ENCODE data around the gene SEC14L2.
A peak's percentile ranks its signal among the peaks of the same experiment; 100 is the strongest.
"Not testable (repeated sequence)": the region's sequence is repeated elsewhere in the genome, so short reads cannot be mapped to it uniquely, and the experiment has no call there.

Gene SEC14L2

DNA sequence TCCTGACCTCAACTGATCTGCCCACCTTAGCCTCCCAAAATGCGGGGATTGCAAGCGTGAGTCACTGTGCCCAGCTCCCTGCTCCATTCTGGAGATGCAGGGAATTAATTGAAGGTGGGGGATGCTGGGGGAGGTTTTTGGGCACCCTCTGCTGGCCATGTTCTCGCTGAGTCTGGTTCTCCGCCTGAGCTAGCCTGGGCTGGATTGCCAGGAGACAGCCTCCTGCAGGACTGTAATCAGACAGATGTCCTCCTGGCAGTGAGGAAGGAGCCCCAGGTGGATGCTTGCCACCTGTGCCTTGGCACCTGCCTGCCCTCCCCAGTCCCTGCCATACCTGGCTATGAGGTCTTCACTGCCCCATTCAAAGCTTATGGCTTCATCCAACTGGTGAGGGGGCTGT lies 34.1 kb downstream of the SEC14L2 start:
- no peak for DNase-seq

DNA sequence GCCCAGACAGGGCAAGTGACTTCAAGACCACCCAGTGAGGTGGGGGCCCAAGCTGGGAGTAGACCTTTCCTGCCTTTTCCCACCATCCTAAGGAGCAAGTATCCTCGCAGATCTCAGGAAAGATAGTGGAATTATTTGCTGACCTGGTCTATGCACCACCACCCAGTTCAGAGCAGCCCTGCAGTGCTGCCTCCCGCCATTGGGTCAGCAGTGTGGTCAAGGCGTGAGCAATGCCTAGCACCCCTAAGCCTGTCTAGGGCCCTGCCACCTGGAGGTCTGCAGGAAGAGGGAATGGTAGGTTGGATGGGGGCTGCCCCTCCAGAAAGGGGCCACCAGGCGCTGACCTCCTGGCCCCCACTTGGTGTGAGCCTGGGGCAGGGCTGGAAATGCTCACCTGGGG lies 35.3 kb downstream of the SEC14L2 start:
- no peak for DNase-seq

- no peak for DNase-seq
Observed at GRCh38 chr22:30432520-30432919, 35.7 kb downstream of the SEC14L2 start.

DNA sequence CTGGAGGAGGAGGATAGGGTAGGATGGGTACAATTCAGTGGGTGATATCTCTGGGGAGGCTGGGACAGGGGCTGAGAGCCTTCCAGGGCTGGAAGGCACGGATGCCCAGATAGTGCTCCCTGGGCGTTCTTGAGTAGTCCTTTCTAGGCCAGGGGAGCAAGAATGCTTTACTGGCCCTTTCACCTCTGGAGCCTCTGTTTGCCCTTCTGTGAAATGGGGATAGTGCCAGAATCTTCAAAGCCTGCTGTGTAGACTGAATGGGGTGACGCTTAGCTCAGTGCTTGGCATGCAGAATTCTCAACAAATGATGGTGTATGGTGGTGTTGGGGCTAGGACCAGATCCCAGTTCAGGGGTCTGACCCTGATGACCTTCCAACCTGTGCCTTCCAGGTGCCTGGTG lies 36.4 kb downstream of the SEC14L2 start:
- no peak for DNase-seq

DNA sequence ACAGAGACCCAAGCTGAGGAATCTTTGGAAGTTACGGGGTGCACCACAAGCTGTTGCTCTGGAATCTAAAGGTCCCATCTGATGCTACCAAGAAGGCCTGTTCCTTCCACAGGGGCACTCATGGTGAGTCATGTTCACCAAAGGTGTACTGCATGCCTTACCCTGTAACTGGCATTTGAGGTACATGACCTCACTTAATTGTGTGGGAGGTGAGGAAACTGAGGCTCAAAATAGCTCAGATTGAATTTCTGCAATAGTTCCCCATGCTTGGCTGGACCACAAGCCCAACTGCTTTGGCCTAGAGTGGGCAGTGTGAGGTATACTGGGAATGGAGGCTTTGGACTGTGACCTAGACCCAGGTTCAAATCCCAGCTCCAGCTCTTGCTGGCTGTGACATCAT lies 37.0 kb downstream of the SEC14L2 start:
- DNase-seq: no peak

DNA sequence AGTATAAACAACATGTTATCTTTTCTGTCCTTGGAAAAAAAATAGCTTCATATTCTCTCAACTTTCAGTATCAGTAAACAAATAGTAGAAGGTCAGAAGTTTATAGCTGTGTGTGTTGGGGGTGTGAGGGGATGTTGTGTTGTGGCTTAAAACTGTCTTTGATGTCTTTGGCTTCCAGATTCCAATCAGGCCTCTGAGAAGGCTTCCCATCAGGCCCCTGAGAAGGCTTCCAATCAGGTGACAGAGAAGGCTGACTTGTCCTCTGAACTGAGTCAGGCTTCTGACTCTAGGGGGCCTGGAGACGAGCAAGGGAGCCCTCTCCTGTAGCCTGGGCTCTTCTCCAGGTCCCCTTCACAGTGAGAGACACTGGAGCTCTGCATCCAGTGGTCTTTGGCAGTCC lies 38.0 kb downstream of the SEC14L2 start:
- no peak for DNase-seq

DNA sequence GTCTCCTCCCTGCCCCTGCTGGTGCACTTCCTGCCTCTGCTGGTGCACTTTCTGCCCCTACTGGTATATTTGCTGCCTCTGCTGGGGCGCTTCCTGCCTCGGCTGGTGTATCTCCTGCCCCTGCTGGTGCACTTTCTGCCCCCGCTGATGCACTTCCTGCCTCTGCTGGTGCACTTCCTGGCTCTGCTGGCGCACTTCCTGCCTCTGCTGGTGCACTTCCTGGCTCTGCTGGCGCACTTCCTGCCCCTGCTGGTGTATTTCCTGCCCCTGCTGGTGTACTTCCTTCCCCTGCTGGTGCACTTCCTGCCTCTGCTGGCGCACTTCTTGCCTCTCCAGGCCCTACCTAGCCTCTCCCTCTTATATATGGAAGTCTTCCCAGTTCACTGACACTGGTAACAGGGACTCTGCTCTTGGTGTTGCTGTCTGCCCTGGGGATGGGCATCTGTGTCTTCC lies 38.9 kb downstream of the SEC14L2 start:
- peak; percentile 77 for DNase-seq

- no peak for DNase-seq
Observed at GRCh38 chr22:30436196-30436595, 39.4 kb downstream of the SEC14L2 start.

- no peak for DNase-seq
Observed at GRCh38 chr22:30438559-30438958, 41.7 kb downstream of the SEC14L2 start.

- no peak for DNase-seq
Observed at GRCh38 chr22:30439226-30439625, 42.4 kb downstream of the SEC14L2 start.

- DNase-seq: no peak
Observed at GRCh38 chr22:30439836-30440235, 43.0 kb downstream of the SEC14L2 start.

DNA sequence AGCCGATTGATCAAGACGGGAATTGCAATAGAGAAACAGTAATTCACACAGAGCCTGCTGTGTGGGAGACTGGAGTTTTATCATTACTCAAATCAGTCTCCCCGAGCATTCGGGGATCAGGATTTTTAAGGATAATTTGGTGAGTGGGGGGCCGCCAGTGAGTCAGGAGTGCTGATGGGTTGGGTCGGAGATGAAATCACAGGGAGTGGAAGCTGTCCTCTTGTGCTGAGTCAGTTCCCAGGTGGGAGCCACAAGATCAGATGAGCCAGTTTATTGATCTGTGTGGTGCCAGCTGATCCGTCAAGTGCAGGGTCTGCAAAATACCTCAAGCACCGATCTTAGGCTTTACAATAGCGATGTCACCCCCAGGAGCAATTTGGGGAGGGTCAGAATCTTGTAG lies 44.3 kb downstream of the SEC14L2 start:
- no peak for DNase-seq

DNA sequence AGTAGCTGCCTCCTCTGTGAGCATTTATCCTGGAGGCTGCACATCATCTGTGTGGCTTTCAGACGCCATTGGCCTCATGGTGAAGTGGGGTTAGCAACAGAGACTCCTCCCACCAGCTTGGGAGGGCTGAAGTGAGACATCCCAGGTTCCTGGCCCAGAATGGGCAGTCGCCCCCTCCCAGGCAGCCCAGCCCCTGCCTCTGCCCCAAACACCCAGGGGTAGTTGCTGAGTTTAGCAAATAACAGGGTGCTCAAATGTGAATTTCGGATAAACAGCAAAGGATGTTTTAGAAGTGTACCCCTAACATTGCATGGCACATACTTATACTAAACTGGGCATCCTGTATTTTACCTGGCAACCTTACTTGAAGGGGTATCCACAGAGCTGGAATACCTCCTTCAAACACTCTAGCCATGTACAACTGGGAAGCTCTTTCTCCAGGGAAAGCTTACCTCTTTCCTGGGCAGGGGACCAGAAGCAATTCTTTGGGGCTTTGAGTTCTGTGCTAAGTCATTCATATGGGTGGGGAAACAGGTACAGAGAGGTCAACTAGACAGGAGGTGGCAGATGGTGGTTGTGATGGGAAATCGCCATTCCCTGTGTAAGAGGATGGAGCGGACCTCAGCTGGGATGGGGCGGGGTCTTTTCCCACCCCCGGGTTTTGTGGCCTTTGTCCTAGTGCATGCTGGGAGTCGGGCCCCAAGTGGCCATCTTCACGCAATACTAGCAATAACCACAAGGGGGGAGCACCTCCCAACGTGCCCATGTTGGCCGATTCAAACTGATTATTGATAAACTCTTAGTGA lies 48.0 kb downstream of the SEC14L2 start:
- DNase-seq: peak; percentile 80

GRCh38 chr22:30445438-30446145 lies 48.8 kb downstream of the SEC14L2 start:
- no peak for DNase-seq

GRCh38 chr22:30447656-30448055 lies 50.8 kb downstream of the SEC14L2 start:
- DNase-seq: no peak

- not testable (repeated sequence) for DNase-seq
Observed at GRCh38 chr22:30451488-30451887, 54.7 kb downstream of the SEC14L2 start.

GRCh38 chr22:30452861-30453260 lies 56.0 kb downstream of the SEC14L2 start:
- DNase-seq: no peak

- peak; percentile 51 for DNase-seq
Observed at GRCh38 chr22:30453731-30454510, 57.1 kb downstream of the SEC14L2 start.

- no peak for DNase-seq
Observed at GRCh38 chr22:30455075-30455840, 58.4 kb downstream of the SEC14L2 start.

DNA sequence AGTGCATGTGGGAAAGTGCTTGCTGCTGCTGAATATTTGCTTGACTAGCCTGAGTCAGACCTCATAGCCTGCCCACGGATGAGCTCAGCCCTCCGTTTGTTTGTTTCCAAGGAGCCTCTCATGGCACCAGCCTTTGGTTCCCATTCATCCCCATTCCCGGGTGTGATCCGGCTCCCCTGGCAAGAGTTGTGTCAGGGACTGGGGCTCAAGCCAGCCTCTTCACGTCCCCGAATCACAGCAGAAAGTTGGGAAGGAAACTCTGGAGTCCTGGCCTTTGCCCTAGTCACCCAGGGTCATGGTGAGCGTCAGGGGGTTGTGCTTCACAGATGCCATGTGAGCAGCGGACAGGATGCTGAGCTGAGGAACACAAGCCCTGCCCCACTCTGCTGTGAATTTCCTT lies 61.2 kb downstream of the SEC14L2 start:
- no peak for DNase-seq

GRCh38 chr22:30459181-30460052 lies 62.6 kb downstream of the SEC14L2 start:
- DNase-seq: peak; percentile 33

DNA sequence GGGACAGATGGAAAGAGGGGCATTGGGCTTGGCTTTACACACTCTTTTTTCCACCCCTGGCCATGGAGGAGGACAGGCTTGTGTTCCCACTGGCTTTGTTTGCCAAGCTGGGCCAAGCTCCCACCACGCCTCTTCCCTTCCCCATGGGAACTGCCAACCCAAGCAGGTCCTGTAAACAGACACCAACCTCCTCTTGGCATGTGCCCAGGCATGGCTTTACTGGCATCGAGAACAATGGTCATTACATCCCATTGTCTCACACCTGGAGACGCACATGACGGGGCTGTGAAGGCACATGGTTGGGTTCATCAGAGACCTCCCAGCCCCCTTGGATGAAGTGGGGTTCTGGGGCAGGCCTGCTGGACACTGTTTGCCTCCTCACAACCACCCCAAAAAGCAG lies 63.3 kb downstream of the SEC14L2 start:
- no peak for DNase-seq
